ENCODE measurements around the gene CEP128. TPM values are rescaled to one million over a fixed set of nuclear protein-coding genes. Genes with fewer than 3 reads are reported as not detected.

The CEP128 gene
- total RNA-seq, 1 experiment from 2014 or later = 16.4 TPM

GRCh38 chr14:80658155-80658554 lies 283.4 kb downstream of the CEP128 start:
- Histone ChIP-seq H3K9me3 (ENCODE audit: control insufficient read depth in 1 of 2, insufficient read depth in 1 of 2, low read depth in 1 of 2, low read length in 2 of 2) (no peaks in the 10 kb centered on the region), H4K20me1 (ENCODE audit: insufficient read depth) (no peaks in the 10 kb centered on the region), H3K4me3 (replicated peaks in 1 of 2; ENCODE audit: low read depth in 1 of 2, low read length in 2 of 2) (no peak overlapping the region), H3K9me2 (ENCODE audit: insufficient read depth) (no peaks in the 10 kb centered on the region), H3K27ac (ENCODE audit: low read depth, low read length) (no peak overlapping the region), H2AFZ (ENCODE audit: low read depth, low read length, poor library complexity, severe bottlenecking) (no peak overlapping the region), H3K4me2 (ENCODE audit: low read length) (no peak overlapping the region), H3K36me3 (ENCODE audit: control insufficient read depth in 1 of 2, insufficient read depth in 2 of 2, low read length in 2 of 2) (no peaks in the 10 kb centered on the region), H3K4me1 (ENCODE audit: control insufficient read depth in 1 of 2, insufficient read depth in 2 of 2, low read length in 2 of 2) (peaks cover 4 to 5% of the 10 kb centered on the region in 2 experiments; a peak in 1 of 4 replicates), H3K27me3 (ENCODE audit: insufficient read depth, low read length) (no peaks in the 10 kb centered on the region), H3K79me2 (ENCODE audit: insufficient read depth, low read length) (no peaks in the 10 kb centered on the region), H3K9ac (ENCODE audit: low read length) (no peak overlapping the region)
- ChIA-PET CTCF (no interaction called here), RAD21 (ENCODE audit: low non-redundant PET in 1 of 2, low total read pairs in 2 of 2, uncharacterized antibody in 2 of 2, unreplicated experiment in 2 of 2) (no interaction called here), POLR2A (no interaction called here)
- DNase-seq (ENCODE audit: low read depth, low spot score) (no peak), ATAC-seq (no peak)
- BruUV-seq (replicated peaks) = no TSS peak
- intact Hi-C loops (cut with micrococcal nuclease) = no loop called here
- no peak for TF ChIP-seq EZH2phosphoT487 (IDR thresholded peaks at IDR 0.05; ENCODE audit: borderline replicate concordance)
- no peak for TF ChIP-seq ATF3 (IDR thresholded peaks at IDR 0.05)
- TF ChIP-seq CBX3 (IDR thresholded peaks at IDR 0.05; ENCODE audit: low read depth) = no peak
- no peak for TF ChIP-seq SP1 (IDR thresholded peaks at IDR 0.05; ENCODE audit: low read depth)
- no peak for TF ChIP-seq POLR2A (IDR thresholded peaks at IDR 0.05; ENCODE audit: borderline replicate concordance, extremely low read depth, insufficient read depth, insufficient read length)
- no peak for TF ChIP-seq FOSL1 (IDR thresholded peaks at IDR 0.05; ENCODE audit: low read depth)
- TF ChIP-seq JUND (IDR thresholded peaks at IDR 0.05) = no peak
- TF ChIP-seq YY1 (IDR thresholded peaks at IDR 0.05; ENCODE audit: extremely low read depth, insufficient replicate concordance, low read depth, low read length) = no peak
- no peak for TF ChIP-seq REST (IDR thresholded peaks at IDR 0.05; ENCODE audit: low read depth)
- TF ChIP-seq RAD21 (IDR thresholded peaks at IDR 0.05; ENCODE audit: low read depth) = no peak
- no peak for TF ChIP-seq TCF7L2 (IDR thresholded peaks at IDR 0.05; ENCODE audit: borderline replicate concordance, extremely low read depth, insufficient read depth, insufficient read length)
- TF ChIP-seq SIN3A (IDR thresholded peaks at IDR 0.05; ENCODE audit: low read depth) = no peak
- TF ChIP-seq SRF (IDR thresholded peaks at IDR 0.05; ENCODE audit: low read depth) = no peak

All from HCT116 (cell line).